Activated CD8-positive, alpha-beta T cell treated with anti-CD3 and anti-CD28 coated beads for 36 hours (primary cell): ENCODE measurements around the gene HTRA3. TPM values are rescaled to one million over a fixed set of nuclear protein-coding genes. Genes with fewer than 3 reads are reported as not detected.

Source experiments
- ATAC-seq: fragments of 200-7000 bp; cut with Tn5 transposase; one replicate; pipeline ENCODE4 v1.10.0; 2021; ENCODE audit warnings: mild to moderate bottlenecking, moderate library complexity
- CTCF ChIA-PET: fragments of 350-600 bp; sonication (Branson Sonifier 250); formaldehyde crosslinking; loops from one replicate; lab custom pipeline; 2021; ENCODE audit warnings: antibody characterized with exemption; lab: Charles Lee
- POLR2A ChIA-PET: fragments of 350-600 bp; sonication (Branson Sonifier 250); formaldehyde crosslinking; loops from one replicate; lab custom pipeline; 2021; ENCODE audit warnings: antibody characterized with exemption; lab: Charles Lee
- DNase-seq: peaks from one replicate; pipeline ENCODE4 v3.0.0-alpha.2; 2020
- H3K27ac Mint-ChIP-seq: one replicate; pipeline ENCODE4 v1.8.0; 2021; ENCODE audit warnings: mild to moderate bottlenecking, mixed read lengths
- H3K27me3 Mint-ChIP-seq: one replicate; pipeline ENCODE4 v1.8.0; 2021; ENCODE audit warnings: mixed read lengths
- H3K36me3 Mint-ChIP-seq: one replicate; pipeline ENCODE4 v1.8.0; 2021; ENCODE audit warnings: low read depth, mixed read lengths
- H3K4me1 Mint-ChIP-seq: one replicate; pipeline ENCODE4 v1.8.0; 2021; ENCODE audit warnings: low read depth, mixed read lengths
- H3K4me3 Mint-ChIP-seq: one replicate; pipeline ENCODE4 v1.8.0; 2021; ENCODE audit warnings: mild to moderate bottlenecking, moderate library complexity, mixed read lengths
- H3K9me3 Mint-ChIP-seq: one replicate; pipeline ENCODE4 v1.8.0; 2021; ENCODE audit warnings: mixed read lengths
- intact Hi-C: fragments of 100-400 bp; cut with micrococcal nuclease; formaldehyde crosslinking; loops from one replicate; pipeline ENCODE4 v1.10.0; 2022
- total RNA-seq, 2 experiments: library from RNA; stranded (reverse); gene quantifications; one replicate each; pipeline ENCODE4 v1.2.3, GENCODE V29; 2021
- TF ChIP-seq, protein P1 (sequence below): fragments of 200-600 bp; IDR thresholded peaks from one replicate; pipeline ENCODE4 v1.8.0; 2022; ENCODE audit warnings: antibody characterized with exemption, mild to moderate bottlenecking

Gene HTRA3
- total RNA-seq, 2 experiments from 2014 or later = 0.11 TPM; not detected in 1

DNA sequence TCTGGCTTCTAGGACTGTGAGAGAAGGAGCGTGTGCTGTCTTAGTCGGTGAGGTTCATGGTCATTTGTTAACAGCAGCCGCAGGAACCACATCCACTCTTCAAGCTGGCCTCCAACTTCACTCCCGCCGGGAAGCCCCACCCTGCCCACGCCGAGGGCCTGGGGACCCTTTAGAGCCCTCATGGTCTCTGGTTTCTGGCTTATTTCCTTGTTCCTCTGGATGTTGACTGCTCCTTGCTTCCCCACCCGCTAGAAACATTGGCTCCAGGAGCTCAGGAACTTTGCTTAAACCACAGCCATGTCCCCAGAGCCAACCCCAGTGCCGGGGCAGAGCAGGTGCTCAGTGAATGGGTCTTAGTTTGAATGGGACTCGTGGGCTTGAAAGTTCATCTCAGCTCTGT, 40.8 kb downstream of the HTRA3 start:
- no peak for ATAC-seq
- Mint-ChIP-seq H3K4me1 (no peaks in the 10 kb centered on the region), H3K4me3 (no peak overlapping the region), H3K9me3 (peaks cover 7% of the 10 kb centered on the region), H3K36me3 (no peaks in the 10 kb centered on the region), H3K27me3 (no peaks in the 10 kb centered on the region), H3K27ac (no peak overlapping the region)
- no peak for DNase-seq
- ChIA-PET POLR2A (no interaction called here), CTCF (no interaction called here)
- intact Hi-C loops = no loop called here
- TF ChIP-seq, protein P1, sequence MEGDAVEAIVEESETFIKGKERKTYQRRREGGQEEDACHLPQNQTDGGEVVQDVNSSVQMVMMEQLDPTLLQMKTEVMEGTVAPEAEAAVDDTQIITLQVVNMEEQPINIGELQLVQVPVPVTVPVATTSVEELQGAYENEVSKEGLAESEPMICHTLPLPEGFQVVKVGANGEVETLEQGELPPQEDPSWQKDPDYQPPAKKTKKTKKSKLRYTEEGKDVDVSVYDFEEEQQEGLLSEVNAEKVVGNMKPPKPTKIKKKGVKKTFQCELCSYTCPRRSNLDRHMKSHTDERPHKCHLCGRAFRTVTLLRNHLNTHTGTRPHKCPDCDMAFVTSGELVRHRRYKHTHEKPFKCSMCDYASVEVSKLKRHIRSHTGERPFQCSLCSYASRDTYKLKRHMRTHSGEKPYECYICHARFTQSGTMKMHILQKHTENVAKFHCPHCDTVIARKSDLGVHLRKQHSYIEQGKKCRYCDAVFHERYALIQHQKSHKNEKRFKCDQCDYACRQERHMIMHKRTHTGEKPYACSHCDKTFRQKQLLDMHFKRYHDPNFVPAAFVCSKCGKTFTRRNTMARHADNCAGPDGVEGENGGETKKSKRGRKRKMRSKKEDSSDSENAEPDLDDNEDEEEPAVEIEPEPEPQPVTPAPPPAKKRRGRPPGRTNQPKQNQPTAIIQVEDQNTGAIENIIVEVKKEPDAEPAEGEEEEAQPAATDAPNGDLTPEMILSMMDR = no peak

DNA sequence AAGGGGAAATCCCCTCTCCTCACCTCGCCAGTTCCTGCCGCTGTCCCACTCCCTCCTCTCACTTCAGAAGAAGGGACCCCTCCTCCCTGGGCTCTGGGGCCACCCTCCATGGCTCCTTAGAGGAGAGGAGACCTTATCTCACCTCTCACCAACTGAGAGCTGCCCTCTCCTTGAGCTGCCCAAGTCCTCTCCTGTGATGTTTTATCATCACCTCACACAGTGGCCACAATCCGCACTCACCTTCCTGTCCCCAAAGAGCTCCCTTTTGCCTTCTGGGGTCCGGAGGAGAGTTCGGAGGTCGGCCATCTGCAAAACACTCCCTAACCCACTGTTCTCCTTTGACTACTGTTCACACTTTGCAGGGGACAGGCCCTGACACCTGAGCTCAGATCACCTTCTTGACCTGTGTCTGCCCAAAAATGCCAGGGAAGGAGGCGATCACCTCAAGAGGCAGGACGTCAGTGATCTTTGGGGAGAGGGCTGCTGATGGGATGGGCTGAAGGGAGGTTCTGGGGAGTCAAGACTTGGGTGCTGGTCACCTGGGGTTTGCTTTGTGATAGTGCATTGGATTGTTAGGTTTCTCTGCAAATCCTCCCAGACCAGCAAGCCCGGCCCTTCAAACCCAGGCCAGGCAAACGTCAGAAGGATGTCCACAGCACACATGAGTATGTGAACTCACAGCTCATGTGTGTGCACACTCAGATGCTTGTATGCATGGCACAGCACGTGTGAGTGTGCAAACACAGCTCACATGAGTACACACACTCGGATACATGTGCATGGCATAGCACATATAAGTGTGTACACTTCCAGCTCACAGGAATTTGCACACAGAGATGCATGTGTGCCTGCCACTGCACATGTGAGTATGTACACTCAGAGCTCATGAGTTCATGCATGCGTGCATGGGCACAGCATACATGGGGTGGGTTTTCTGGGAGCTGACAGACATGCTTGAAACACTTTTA, 41.8 kb downstream of the HTRA3 start:
- H3K4me1 Mint-ChIP-seq = no peaks in the 10 kb centered on the region

DNA sequence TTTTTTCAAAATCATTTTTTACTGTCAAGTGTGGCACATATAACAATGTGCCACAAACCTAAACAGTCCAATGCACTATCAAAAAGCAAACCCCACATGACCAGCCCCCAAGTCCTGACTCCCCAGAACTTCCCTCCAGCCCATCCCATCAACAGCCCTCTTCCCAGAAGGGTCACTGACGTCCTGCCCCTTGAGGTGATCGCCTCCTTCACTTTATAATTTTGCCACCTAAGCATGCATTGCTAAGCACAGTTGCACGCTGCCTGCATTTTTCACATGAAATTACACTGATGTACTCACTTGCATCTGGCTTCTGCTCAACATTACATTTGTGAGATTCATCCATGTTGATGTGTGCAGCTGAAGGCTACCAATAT, 42.5 kb downstream of the HTRA3 start:
- no peaks in the 10 kb centered on the region for H3K27me3 Mint-ChIP-seq
- H3K27ac Mint-ChIP-seq = no peak overlapping the region
- ATAC-seq (no peak), DNase-seq (no peak)
- peaks cover 7% of the 10 kb centered on the region for H3K9me3 Mint-ChIP-seq
- intact Hi-C loops = no loop called here
- CTCF ChIA-PET = interaction anchor here (1.0 kb wide), 1 partner anchor 11 kb away, joined by 3 read pairs; no protein-coding TSS in a partner anchor
- TF ChIP-seq, protein P1 = no peak
- POLR2A ChIA-PET = no interaction called here
- no peak overlapping the region for H3K4me3 Mint-ChIP-seq
- H3K36me3 Mint-ChIP-seq = no peaks in the 10 kb centered on the region
- H3K4me1 Mint-ChIP-seq = no peaks in the 10 kb centered on the region

More for the DNA sequence above, 41.8 kb downstream of the HTRA3 start:
- ATAC-seq (no peak), DNase-seq (no peak)
- POLR2A ChIA-PET = no interaction called here
- Mint-ChIP-seq H3K9me3 (peaks cover 7% of the 10 kb centered on the region), H3K27ac (no peak overlapping the region), H3K4me3 (no peak overlapping the region), H3K27me3 (no peaks in the 10 kb centered on the region), H3K36me3 (no peaks in the 10 kb centered on the region)
- TF ChIP-seq, protein P1 = no peak
- CTCF ChIA-PET = interaction anchor here (1.0 kb wide), 1 partner anchor 11 kb away, joined by 3 read pairs; no protein-coding TSS in a partner anchor
- intact Hi-C loops = no loop called here

DNA sequence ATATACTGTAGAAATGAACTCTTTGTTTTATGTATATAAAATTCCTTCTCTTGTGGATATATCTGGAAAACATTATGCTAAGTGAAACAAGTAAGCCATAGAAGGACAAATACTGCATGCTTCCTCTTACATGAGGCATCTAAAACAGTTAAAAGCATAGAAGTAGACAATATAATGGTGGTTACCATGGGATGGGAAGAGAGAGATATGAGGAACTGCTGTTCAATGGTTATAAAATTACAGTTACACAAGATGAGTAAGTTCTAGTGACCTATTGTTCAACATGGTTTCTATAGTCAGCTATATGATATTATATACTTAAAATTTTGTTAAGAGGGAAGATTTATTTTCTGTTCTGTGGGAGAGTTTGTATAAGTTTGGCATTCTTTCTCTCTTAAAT, 43.4 kb downstream of the HTRA3 start:
- Mint-ChIP-seq H3K27ac (no peak overlapping the region), H3K4me1 (no peaks in the 10 kb centered on the region), H3K9me3 (peaks cover 7% of the 10 kb centered on the region), H3K4me3 (no peak overlapping the region), H3K27me3 (no peaks in the 10 kb centered on the region), H3K36me3 (no peaks in the 10 kb centered on the region)
- ChIA-PET CTCF (interaction anchor here (0.7 kb wide), 1 partner anchor 137 kb away, joined by 3 read pairs; no protein-coding TSS in a partner anchor), POLR2A (no interaction called here)
- intact Hi-C loops = no loop called here
- DNase-seq (no peak), ATAC-seq (no peak)
- TF ChIP-seq, protein P1 = no peak

DNA sequence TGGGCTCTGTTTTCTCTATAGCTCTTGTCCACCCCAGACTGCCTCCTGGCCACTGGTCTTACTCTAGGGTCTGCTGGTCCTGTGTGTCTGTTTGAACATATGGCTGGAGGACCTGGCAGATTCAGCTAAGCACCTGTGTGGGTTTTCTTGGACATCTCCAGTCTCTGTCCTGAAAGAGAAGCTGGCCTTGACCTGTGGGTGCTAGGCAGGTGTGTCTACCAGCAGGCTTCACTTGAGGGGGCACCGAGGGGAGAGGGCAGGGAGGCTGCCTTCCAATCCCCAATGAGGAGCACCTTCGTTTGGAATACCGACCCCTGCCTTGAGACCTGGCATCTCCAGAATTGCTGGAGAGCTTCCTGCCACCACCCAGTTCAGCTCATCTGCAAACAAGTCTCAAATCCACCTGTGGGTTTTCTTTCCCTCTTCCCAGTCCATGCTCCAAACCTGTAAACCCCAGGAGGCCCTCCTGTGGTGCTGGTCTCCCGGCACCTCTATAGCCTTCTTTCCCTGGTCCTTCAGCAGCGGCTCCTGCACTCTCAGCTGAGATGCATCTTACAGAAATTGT, 45.2 kb downstream of the HTRA3 start:
- Mint-ChIP-seq H3K9me3 (peaks cover 7% of the 10 kb centered on the region), H3K4me3 (no peak overlapping the region), H3K27ac (no peak overlapping the region), H3K36me3 (no peaks in the 10 kb centered on the region), H3K4me1 (no peaks in the 10 kb centered on the region), H3K27me3 (no peaks in the 10 kb centered on the region)
- intact Hi-C loops = no loop called here
- POLR2A ChIA-PET = no interaction called here
- TF ChIP-seq, protein P1 = no peak
- DNase-seq (no peak), ATAC-seq (no peak)
- CTCF ChIA-PET = interaction anchor here (1.4 kb wide), 1 partner anchor 138 kb away, joined by 4 read pairs; no protein-coding TSS in a partner anchor
